ENCODE data around the gene ASCC3.

The ASCC3 gene

DNA sequence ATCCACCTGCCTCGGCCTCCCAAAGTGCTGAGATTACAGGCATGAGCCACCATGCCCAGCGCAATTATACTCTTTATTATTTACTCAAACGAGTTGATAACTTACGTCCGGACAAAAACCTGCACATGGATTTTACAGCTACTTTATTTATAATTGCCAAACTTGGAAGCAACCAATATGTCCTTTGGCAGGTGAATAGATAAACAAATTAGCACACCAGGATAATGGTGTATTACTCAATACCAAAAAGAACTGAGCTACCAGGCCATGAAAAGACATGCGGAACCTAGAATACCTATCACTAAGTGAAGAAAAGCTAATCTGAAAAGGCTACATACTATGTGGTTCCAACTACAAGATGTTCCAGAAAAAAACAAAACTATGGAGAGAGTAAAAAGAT, 168.1 kb downstream of the ASCC3 start:
- H3K4me3 ChIP-seq (ENCODE audit: low read length) = no peak overlapping the region
- DNase-seq (ENCODE audit: low read depth) = no peak
- TF ChIP-seq, protein P1, sequence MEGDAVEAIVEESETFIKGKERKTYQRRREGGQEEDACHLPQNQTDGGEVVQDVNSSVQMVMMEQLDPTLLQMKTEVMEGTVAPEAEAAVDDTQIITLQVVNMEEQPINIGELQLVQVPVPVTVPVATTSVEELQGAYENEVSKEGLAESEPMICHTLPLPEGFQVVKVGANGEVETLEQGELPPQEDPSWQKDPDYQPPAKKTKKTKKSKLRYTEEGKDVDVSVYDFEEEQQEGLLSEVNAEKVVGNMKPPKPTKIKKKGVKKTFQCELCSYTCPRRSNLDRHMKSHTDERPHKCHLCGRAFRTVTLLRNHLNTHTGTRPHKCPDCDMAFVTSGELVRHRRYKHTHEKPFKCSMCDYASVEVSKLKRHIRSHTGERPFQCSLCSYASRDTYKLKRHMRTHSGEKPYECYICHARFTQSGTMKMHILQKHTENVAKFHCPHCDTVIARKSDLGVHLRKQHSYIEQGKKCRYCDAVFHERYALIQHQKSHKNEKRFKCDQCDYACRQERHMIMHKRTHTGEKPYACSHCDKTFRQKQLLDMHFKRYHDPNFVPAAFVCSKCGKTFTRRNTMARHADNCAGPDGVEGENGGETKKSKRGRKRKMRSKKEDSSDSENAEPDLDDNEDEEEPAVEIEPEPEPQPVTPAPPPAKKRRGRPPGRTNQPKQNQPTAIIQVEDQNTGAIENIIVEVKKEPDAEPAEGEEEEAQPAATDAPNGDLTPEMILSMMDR (conservative IDR thresholded peaks at IDR 0.05; ENCODE audit: low read depth, low read length) = no peak

DNA sequence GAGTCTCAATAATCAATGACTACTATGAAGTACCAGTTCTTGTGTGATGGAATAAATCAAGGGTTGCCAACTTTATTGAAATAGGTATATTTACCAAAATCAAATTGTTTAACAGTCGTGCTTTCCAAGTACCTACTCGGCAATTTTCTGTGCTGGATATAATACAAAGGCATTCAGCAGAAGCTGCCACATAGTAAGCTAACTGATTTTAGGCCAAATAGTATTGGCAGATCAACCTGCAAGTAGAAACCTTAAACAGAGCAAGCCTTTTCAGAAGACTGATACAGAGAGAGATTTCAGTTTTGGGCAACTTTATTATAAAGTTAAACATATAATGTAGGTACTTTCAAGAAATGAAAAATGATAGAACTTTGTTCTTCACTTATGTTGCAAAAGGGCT, 174.6 kb downstream of the ASCC3 start:
- no peak for DNase-seq (ENCODE audit: low read depth)
- TF ChIP-seq, protein P1 (conservative IDR thresholded peaks at IDR 0.05; ENCODE audit: low read depth, low read length) = no peak
- H3K4me3 ChIP-seq (ENCODE audit: low read length) = no peak overlapping the region

DNA sequence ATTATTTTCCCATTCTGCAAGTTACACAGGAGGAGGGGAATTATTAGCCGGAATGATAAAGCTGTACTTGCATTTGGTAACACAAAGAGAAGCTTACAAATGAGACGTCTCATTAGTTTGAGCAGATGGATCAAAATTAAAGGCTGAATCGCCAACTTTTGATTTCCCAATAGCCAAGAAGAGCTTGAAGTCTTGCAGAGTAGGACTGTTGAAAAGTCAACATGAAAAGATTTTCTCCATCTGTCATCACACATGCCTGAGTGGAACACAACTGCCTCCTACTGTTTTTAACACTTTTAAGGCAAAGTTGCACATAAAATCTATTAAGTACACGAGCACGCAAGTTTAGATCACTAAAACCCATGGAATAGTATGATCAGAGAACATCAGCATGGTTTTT, 176.2 kb downstream of the ASCC3 start:
- no peak for DNase-seq (ENCODE audit: low read depth)
- no peak overlapping the region for H3K4me3 ChIP-seq (ENCODE audit: low read length)
- TF ChIP-seq, protein P1 (conservative IDR thresholded peaks at IDR 0.05; ENCODE audit: low read depth, low read length) = no peak

DNA sequence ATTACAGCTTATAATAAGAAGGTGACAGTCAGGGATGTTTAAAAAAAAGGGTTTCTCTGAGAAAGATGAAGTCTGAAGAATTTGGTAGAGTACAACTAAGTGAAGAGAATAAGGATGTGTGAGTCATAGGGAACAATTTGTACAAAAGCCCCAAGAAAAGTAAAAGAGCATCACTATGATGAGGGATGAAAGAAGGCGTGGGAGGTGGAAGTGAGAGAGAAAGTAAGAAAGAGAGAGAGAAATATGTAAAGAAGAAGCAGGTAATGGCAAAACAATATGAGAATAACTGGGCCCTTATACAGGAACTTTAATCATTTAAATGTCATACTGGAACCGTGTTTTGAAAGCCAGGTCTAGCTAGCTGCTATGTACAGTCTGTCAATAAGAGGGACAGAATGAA, 179.4 kb downstream of the ASCC3 start:
- DNase-seq (ENCODE audit: low read depth) = no peak
- H3K4me3 ChIP-seq (ENCODE audit: low read length) = no peak overlapping the region
- TF ChIP-seq, protein P1 (conservative IDR thresholded peaks at IDR 0.05; ENCODE audit: low read depth, low read length) = no peak

DNA sequence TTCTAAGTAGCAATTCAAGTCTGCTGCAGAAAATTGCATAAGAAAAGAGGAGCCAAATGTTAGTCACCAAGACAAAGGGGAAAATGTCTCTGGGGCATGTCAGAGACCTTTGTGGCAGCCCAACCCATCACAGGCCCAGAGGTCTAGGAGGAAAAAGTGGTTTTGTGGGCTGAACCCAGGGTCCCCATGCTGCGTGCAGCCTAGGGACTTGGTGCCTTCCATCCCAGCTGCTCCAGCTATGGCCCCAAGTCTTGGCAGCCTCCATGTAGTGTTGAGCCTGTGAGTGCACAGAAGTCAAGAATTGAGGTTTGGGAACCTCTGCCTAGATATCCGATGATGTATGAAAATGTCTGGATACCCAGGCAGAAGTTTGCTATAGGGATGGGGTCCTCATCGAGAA, 181.1 kb downstream of the ASCC3 start:
- TF ChIP-seq, protein P1 (conservative IDR thresholded peaks at IDR 0.05; ENCODE audit: low read depth, low read length) = no peak
- no peak overlapping the region for H3K4me3 ChIP-seq (ENCODE audit: low read length)
- no peak for DNase-seq (ENCODE audit: low read depth)

DNA sequence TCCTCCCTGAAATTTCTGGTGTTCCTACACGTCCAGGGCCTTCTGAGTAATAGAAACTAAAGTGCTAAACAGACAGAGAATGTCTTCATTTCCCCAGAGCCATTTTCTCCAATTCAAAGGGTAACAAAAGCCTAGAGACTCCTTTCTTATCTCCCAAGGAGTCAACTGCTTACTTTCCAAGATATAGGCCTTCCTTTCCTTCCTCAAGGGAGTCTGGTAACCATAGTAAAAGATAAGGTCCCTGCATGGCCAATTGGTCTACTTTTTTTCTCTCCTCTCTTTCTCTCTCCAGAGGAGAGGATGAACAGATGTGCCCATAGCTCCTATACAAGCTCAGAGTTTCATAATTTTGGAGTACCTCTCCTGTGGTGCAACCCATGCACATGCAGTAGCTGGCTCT, 185.7 kb downstream of the ASCC3 start:
- no peak for DNase-seq (ENCODE audit: low read depth)
- TF ChIP-seq, protein P1 (conservative IDR thresholded peaks at IDR 0.05; ENCODE audit: low read depth, low read length) = no peak
- no peak overlapping the region for H3K4me3 ChIP-seq (ENCODE audit: low read length)

DNA sequence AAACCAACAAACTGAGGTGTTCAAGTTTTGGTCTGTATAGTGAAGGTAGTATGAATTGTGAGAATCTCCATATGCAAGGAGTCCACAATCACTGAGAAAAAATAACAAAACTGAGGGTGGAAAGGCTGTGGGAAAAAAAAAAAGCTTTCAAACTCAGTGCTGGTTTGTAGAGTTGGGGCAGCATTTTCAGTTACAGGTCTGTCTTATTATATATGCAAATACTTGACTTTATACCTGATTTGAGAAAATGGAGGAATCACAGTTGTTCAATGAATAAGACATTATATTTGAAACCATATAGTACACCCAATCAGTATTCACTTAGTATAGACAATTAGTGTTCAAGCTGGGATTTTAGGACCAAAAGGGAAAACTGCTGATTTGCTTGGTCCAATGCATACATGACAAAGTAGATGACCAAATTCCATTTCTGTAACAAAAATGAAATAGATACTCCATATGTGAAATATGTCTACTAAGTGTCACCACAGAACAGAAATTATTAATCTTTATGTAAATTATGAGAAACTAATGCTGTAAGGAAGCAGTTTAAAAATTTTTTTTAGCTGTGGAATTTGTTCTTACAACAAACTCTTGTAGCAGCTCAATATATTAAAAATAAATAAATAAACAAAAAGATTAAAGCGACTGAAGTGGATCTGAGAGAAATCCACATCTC, 187.7 kb downstream of the ASCC3 start:
- H3K4me3 ChIP-seq (ENCODE audit: low read length) = no peak overlapping the region
- DNase-seq (ENCODE audit: low read depth) = no peak
- TF ChIP-seq, protein P1 (conservative IDR thresholded peaks at IDR 0.05; ENCODE audit: low read depth, low read length) = no peak
